Measurements from ENCODE around the gene ENTHD1. TPM values are rescaled to one million over a fixed set of nuclear protein-coding genes. Genes with fewer than 3 reads are reported as not detected.

ENTHD1 gene
- total and polyA plus RNA-seq, 9 of the 15 experiments (the other 6 are each of a cell fraction or from before 2014, with no cell fraction given) = 0.13 to 0.98 (median 0.35) TPM

DNA sequence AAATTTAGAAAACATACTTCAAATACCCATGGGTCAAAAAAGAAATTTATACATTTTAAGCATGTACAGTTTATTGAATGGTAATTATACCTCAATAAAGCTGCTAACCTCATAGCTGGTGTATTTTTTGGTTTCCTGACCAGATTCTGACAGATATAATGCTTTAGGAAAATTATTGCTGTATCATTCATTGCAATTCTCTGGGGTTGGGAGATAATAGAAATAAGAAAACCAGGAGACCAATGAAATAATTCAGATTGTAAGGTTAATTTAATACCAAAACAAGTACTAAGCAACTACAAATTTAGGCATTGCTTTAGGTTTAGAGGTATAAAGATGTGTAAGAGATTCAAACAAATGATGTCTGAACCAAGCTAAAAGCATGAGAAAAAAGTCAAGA is 120.1 kb downstream of the ENTHD1 start (continued):
- TF ChIP-seq, protein P1, sequence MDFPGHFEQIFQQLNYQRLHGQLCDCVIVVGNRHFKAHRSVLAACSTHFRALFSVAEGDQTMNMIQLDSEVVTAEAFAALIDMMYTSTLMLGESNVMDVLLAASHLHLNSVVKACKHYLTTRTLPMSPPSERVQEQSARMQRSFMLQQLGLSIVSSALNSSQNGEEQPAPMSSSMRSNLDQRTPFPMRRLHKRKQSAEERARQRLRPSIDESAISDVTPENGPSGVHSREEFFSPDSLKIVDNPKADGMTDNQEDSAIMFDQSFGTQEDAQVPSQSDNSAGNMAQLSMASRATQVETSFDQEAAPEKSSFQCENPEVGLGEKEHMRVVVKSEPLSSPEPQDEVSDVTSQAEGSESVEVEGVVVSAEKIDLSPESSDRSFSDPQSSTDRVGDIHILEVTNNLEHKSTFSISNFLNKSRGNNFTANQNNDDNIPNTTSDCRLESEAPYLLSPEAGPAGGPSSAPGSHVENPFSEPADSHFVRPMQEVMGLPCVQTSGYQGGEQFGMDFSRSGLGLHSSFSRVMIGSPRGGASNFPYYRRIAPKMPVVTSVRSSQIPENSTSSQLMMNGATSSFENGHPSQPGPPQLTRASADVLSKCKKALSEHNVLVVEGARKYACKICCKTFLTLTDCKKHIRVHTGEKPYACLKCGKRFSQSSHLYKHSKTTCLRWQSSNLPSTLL (IDR thresholded peaks at IDR 0.05) = no peak
- peak; percentile 24; the same call in 1 of the 2 replicates for TF ChIP-seq ZNF316 (IDR thresholded peaks at IDR 0.05)
- peak; percentile 50 for TF ChIP-seq MAFG (tag; conservative IDR thresholded peaks at IDR 0.05)
- no peak for TF ChIP-seq HNRNPH1 (optimal IDR thresholded peaks at IDR 0.05; ENCODE audit: low read depth, low read length)
- peak; percentile 56 for TF ChIP-seq NFE2 (IDR thresholded peaks at IDR 0.05; ENCODE audit: low read depth)
- no peak for TF ChIP-seq GTF2E2 (tag; IDR thresholded peaks at IDR 0.05)
- TF ChIP-seq ZNF324 (CRISPR knock-in tag; IDR thresholded peaks at IDR 0.05) = no peak
- TF ChIP-seq TAF7 (tag; IDR thresholded peaks at IDR 0.05) = no peak

DNA sequence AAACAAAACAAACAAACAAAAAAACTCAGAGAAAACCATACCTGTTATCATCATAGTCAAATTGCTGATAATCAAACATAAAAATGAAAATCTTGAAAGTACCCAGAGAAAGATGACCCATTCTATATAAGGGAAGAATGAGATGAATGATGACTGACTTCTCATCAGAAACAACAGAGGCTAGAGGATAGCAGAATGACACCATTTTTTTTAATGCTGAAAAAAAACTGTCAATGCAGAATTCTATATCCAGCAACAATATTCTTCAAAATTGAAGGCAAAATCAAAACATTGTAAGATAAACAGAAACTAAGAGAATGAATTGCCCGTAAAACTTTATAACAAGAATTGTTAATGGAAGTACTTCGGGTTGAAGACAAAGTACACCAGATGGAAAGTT is 122.1 kb downstream of the ENTHD1 start:
- Histone ChIP-seq H3K36me3 (ENCODE audit: control insufficient read depth, insufficient read depth, low read length) (no peaks in the 10 kb centered on the region), H3K27me3 (ENCODE audit: control insufficient read depth in 2 of 2, insufficient read depth in 2 of 2, low read length in 2 of 2) (no peaks in the 10 kb centered on the region), H3K79me2 (ENCODE audit: control insufficient read depth, insufficient read depth, low read length) (no peaks in the 10 kb centered on the region), H4K20me1 (replicated peaks; ENCODE audit: control insufficient read depth, insufficient read depth, low read length) (no peaks in the 10 kb centered on the region), H3K27ac (ENCODE audit: extremely low read depth, low read depth, low read length) (no peak overlapping the region), H3K4me2 (ENCODE audit: insufficient read depth, low read length) (no peak overlapping the region), H3K9me3 (replicated peaks; ENCODE audit: control insufficient read depth, insufficient read depth, low read depth, low read length) (no peaks in the 10 kb centered on the region), H3K4me1 (replicated peaks in 1 of 2; ENCODE audit: control insufficient read depth in 2 of 2, insufficient read depth in 2 of 2, low read length in 2 of 2) (peaks cover 0 to 14% of the 10 kb centered on the region in 2 experiments; a peak in 3 of 5 replicates), H3K9me1 (ENCODE audit: control insufficient read depth, insufficient read depth, low read length) (no peaks in the 10 kb centered on the region), H2AFZ (ENCODE audit: low read depth, low read length) (no peak overlapping the region), H3K4me3 (no peak overlapping the region), H3K9ac (ENCODE audit: insufficient read depth in 1 of 2, low read depth in 2 of 2, low read length in 2 of 2) (no peak overlapping the region)
- FAIRE-seq (no peak), DNase-seq (ENCODE audit: extremely low read depth in 1 of 4, low spot score in 3 of 4) (no peak), ATAC-seq (no peak)
- in situ Hi-C loops (cut with MboI) = no loop called here
- no TSS peak for BruUV-seq (replicated peaks)
- 90% methylated on average over 2 of the region's 2 CpGs for WGBS (ENCODE audit: insufficient coverage, low coverage, missing lambda C conversion rate)
- POLR2A ChIA-PET = no interaction called here
- CTCF ChIA-PET (ENCODE audit: low intra/inter-chr PET ratio) = no interaction called here
- intact Hi-C loops (cut with micrococcal nuclease) = no loop called here
- TF ChIP-seq IRF2 (CRISPR knock-in tag; IDR thresholded peaks at IDR 0.05) = no peak
- TF ChIP-seq, protein P2, sequence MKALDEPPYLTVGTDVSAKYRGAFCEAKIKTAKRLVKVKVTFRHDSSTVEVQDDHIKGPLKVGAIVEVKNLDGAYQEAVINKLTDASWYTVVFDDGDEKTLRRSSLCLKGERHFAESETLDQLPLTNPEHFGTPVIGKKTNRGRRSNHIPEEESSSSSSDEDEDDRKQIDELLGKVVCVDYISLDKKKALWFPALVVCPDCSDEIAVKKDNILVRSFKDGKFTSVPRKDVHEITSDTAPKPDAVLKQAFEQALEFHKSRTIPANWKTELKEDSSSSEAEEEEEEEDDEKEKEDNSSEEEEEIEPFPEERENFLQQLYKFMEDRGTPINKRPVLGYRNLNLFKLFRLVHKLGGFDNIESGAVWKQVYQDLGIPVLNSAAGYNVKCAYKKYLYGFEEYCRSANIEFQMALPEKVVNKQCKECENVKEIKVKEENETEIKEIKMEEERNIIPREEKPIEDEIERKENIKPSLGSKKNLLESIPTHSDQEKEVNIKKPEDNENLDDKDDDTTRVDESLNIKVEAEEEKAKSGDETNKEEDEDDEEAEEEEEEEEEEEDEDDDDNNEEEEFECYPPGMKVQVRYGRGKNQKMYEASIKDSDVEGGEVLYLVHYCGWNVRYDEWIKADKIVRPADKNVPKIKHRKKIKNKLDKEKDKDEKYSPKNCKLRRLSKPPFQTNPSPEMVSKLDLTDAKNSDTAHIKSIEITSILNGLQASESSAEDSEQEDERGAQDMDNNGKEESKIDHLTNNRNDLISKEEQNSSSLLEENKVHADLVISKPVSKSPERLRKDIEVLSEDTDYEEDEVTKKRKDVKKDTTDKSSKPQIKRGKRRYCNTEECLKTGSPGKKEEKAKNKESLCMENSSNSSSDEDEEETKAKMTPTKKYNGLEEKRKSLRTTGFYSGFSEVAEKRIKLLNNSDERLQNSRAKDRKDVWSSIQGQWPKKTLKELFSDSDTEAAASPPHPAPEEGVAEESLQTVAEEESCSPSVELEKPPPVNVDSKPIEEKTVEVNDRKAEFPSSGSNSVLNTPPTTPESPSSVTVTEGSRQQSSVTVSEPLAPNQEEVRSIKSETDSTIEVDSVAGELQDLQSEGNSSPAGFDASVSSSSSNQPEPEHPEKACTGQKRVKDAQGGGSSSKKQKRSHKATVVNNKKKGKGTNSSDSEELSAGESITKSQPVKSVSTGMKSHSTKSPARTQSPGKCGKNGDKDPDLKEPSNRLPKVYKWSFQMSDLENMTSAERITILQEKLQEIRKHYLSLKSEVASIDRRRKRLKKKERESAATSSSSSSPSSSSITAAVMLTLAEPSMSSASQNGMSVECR (CRISPR knock-in tag; IDR thresholded peaks at IDR 0.05) = no peak
- TF ChIP-seq ZC3H11A (IDR thresholded peaks at IDR 0.05; ENCODE audit: low read depth, low read length) = no peak
- TF ChIP-seq, protein P3, sequence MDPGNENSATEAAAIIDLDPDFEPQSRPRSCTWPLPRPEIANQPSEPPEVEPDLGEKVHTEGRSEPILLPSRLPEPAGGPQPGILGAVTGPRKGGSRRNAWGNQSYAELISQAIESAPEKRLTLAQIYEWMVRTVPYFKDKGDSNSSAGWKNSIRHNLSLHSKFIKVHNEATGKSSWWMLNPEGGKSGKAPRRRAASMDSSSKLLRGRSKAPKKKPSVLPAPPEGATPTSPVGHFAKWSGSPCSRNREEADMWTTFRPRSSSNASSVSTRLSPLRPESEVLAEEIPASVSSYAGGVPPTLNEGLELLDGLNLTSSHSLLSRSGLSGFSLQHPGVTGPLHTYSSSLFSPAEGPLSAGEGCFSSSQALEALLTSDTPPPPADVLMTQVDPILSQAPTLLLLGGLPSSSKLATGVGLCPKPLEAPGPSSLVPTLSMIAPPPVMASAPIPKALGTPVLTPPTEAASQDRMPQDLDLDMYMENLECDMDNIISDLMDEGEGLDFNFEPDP (CRISPR knock-in tag; IDR thresholded peaks at IDR 0.05) = no peak
- no peak for TF ChIP-seq MEF2D (tag; conservative IDR thresholded peaks at IDR 0.05; ENCODE audit: low read depth)
- no peak for TF ChIP-seq ZNF24 (IDR thresholded peaks at IDR 0.05)
- no peak for TF ChIP-seq TEAD1 (CRISPR knock-in tag; IDR thresholded peaks at IDR 0.05)
- TF ChIP-seq PTBP1 (IDR thresholded peaks at IDR 0.05; ENCODE audit: low read depth, low read length) = no peak
- no peak for TF ChIP-seq ELF4 (CRISPR knock-in tag; IDR thresholded peaks at IDR 0.05)

Data from K562 (cell line).